ENCODE measurements around the gene LAT. TPM values are rescaled to one million over a fixed set of nuclear protein-coding genes. Genes with fewer than 3 reads are reported as not detected.
"Not testable (repeated sequence)": the region's sequence is repeated elsewhere in the genome, so short reads cannot be mapped to it uniquely, and the experiment has no call there.

LAT gene
- total RNA-seq, 1 donor from 2014 or later: 294 TPM

DNA sequence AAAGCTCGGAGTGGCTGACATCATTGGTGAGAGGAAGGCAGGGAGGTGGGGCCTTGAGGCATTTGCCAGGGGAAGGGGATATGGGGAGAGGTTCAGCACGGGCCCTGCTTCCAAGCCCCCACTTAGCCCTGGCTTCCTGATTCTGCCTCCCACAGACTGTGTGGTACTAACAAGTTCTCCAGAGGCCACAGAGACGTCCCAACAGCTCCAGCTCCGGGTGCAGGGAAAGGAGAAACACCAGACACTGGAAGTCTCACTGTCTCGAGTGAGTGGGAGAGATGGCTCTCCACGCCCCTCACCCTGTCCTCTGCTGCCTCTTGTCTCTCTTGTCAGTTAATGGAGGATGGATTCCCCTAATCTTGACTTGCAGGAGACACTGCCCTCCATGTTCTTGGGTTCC lies 26.0 kb upstream of the LAT start:
- intact Hi-C loops (cut with micrococcal nuclease): no loop called here
- Mint-ChIP-seq H3K4me3 (ENCODE audit: low read depth) (no peak overlapping the region), H3K36me3 (ENCODE audit: low read depth) (peaks cover 80% of the 10 kb centered on the region)

DNA sequence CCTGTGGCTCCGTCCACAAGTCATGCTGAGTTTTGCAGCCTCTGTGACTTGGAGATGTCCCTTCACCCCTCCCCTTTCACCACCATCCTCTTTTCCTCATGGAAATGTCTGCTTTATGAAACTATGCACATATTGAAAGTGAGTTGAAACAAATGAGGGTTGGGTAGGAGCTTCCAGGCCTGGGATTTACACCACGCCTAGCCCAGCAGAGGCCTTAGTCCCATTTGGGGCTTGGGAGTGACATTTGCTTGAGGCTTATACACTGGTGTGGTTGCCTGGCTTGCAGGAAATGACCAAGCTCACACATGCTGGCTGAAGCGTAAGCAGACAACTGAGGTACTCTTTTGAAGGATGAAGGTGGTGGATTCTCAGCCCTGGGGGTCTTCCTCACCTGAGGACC lies 20.8 kb upstream of the LAT start:
- Mint-ChIP-seq H3K9me3 (no peaks in the 10 kb centered on the region), H3K27ac (no peak overlapping the region), H3K4me3 (ENCODE audit: low read depth) (no peak overlapping the region), H3K36me3 (ENCODE audit: low read depth) (peaks cover 60% of the 10 kb centered on the region), H3K27me3 (ENCODE audit: low read depth) (no peaks in the 10 kb centered on the region), H3K4me1 (ENCODE audit: low read depth) (no peaks in the 10 kb centered on the region)
- intact Hi-C loops (cut with micrococcal nuclease): no loop called here
- no peak for DNase-seq (ENCODE audit: low spot score)

More for the DNA sequence above, 26.0 kb upstream of the LAT start:
- H3K4me1 Mint-ChIP-seq (ENCODE audit: low read depth): peaks cover 5% of the 10 kb centered on the region
- no peaks in the 10 kb centered on the region for H3K27me3 Mint-ChIP-seq (ENCODE audit: low read depth)
- DNase-seq (ENCODE audit: low spot score): no peak
- no peaks in the 10 kb centered on the region for H3K9me3 Mint-ChIP-seq
- H3K27ac Mint-ChIP-seq: no peak overlapping the region

GRCh38 chr16:28964496-28964895 lies 20.4 kb upstream of the LAT start:
- no peak overlapping the region for H3K27ac Mint-ChIP-seq
- peaks cover 56% of the 10 kb centered on the region for H3K36me3 Mint-ChIP-seq (ENCODE audit: low read depth)

DNA sequence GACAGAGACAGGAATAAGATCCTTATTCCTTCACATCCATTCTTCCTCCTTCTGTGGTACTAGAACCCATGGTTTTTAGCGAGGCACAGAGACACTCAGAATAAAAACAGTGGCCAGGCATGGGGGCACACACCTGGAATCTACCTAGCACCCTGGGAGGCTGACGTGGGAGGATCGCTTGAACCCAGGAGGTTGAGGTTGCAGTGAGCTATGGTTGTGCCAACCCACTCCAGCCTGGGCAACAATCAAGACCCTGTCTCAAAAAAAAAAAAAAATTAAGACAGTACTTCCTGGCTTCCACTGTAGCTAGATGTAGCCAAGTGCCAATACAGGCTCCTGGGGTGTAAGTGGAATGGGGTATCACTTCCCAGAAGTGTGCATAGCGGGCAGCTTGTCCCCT lies 17.7 kb upstream of the LAT start:
- DNase-seq (ENCODE audit: low spot score): no peak
- H3K4me1 Mint-ChIP-seq (ENCODE audit: low read depth): no peaks in the 10 kb centered on the region
- no peak overlapping the region for H3K4me3 Mint-ChIP-seq (ENCODE audit: low read depth)
- intact Hi-C loops (cut with micrococcal nuclease): no loop called here
- no peaks in the 10 kb centered on the region for H3K27me3 Mint-ChIP-seq (ENCODE audit: low read depth)
- H3K9me3 Mint-ChIP-seq: no peaks in the 10 kb centered on the region
- H3K36me3 Mint-ChIP-seq (ENCODE audit: low read depth): peaks cover 35% of the 10 kb centered on the region
- H3K27ac Mint-ChIP-seq: no peak overlapping the region

More at GRCh38 chr16:28964496-28964895, 20.4 kb upstream of the LAT start:
- Mint-ChIP-seq H3K27me3 (ENCODE audit: low read depth) (no peaks in the 10 kb centered on the region), H3K9me3 (no peaks in the 10 kb centered on the region), H3K4me3 (ENCODE audit: low read depth) (no peak overlapping the region), H3K4me1 (ENCODE audit: low read depth) (no peaks in the 10 kb centered on the region)
- no peak for DNase-seq (ENCODE audit: low spot score)
- intact Hi-C loops (cut with micrococcal nuclease): no loop called here

DNA sequence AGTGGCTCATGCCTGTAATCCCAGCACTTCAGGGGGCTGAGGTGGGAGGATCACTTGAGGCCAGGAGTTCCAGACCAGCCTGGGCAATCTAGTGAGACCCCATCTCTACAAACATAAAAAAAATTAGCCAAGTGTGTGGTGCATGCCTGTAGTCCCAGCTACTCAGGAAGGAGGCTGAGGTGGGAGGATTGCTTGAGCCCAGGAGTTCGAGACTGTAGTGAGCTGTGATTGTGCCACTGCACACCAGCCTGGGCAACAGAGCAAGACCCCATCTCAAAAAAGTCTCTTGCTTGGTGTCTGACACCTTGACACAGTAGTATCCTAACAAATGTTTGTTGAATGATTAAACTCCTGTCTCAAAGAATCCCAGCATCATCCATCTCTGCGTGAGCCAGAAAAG lies 15.2 kb upstream of the LAT start:
- not testable (repeated sequence) for DNase-seq (ENCODE audit: low spot score); H3K27ac Mint-ChIP-seq; H3K4me3 Mint-ChIP-seq (ENCODE audit: low read depth); H3K9me3 Mint-ChIP-seq; H3K27me3 Mint-ChIP-seq (ENCODE audit: low read depth); H3K4me1 Mint-ChIP-seq (ENCODE audit: low read depth)
- intact Hi-C loops (cut with micrococcal nuclease): loop anchor here (5.0 kb wide), 1 partner anchor 38 kb away; no protein-coding TSS in a partner anchor
- peaks cover 12% of the 10 kb centered on the region for H3K36me3 Mint-ChIP-seq (ENCODE audit: low read depth)

- Mint-ChIP-seq H3K4me1 (ENCODE audit: low read depth) (peaks cover 18% of the 10 kb centered on the region), H3K36me3 (ENCODE audit: low read depth) (peaks cover 8% of the 10 kb centered on the region), H3K27ac (peak overlapping the region; percentile 95), H3K4me3 (ENCODE audit: low read depth) (peak overlapping the region; percentile 97), H3K27me3 (ENCODE audit: low read depth) (no peaks in the 10 kb centered on the region), H3K9me3 (no peaks in the 10 kb centered on the region)
- peak; percentile 19 for DNase-seq (ENCODE audit: low spot score)
- intact Hi-C loops (cut with micrococcal nuclease): loop anchor here (2.0 to 5.0 kb wide), 3 partner anchors 23 to 55 kb away; partner anchors contain the start of gene NFATC2IP
Observed at GRCh38 chr16:28974007-28974436, 10.8 kb upstream of the LAT start.

DNA sequence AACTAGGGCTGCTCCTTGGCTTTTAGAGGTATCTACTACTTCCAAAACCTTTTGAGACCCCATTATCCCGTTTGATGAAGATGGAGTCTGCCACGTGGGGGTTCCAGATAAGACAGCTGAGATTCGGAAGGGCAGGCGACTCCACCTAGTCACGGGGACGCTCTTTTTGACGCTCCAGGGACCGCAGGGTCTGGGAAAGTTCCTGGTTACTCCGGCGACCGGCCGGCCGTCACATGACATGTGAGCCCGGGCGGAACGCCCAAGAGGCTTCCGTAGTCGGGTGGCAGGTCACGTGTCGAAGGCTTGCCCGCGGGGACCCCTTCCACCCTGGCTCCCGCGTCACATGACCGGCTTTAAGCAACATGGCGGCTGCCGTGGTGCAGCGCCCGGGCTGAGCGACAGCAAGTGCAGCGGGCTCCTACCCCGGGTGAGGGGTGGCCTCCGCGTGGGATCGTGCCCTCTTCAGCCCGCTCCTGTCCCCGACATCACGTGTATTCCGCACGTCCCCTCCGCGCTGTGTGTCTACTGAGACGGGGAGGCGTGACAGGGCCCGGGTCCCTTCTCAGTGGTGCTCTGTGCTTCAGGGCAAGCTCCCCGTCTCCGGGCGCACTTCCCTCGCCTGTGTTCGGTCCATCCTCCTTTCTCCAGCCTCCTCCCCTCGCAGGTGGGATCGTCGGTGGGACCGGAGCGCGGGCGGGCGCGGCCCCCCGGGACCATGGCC lies 10.3 kb upstream of the LAT start, which contains the start of gene SPNS1:
SPNS1 (plus strand) TSS at position 342 of the 721 bp plus-strand sequence; CDS start at position 716, 374 bp downstream.
- H3K4me3 Mint-ChIP-seq (ENCODE audit: low read depth): peak within 1 kb of the TSS; percentile 97
- H3K27ac Mint-ChIP-seq: peak within 1 kb of the TSS; percentile 95
- DNase-seq (ENCODE audit: low spot score): peak; percentile 92
- intact Hi-C loops (cut with micrococcal nuclease): loop anchor here (2.0 to 5.0 kb wide), 3 partner anchors 24 to 54 kb away; partner anchors contain the start of gene NFATC2IP
- H3K9me3 Mint-ChIP-seq: no peaks in the 10 kb centered on the region
- no peaks in the 10 kb centered on the region for H3K27me3 Mint-ChIP-seq (ENCODE audit: low read depth)
- H3K36me3 Mint-ChIP-seq (ENCODE audit: low read depth): peaks cover 8% of the 10 kb centered on the region
- peaks cover 18% of the 10 kb centered on the region for H3K4me1 Mint-ChIP-seq (ENCODE audit: low read depth)

GRCh38 chr16:28975158-28975599 lies 9.7 kb upstream of the LAT start:
- Mint-ChIP-seq H3K27me3 (ENCODE audit: low read depth) (no peaks in the 10 kb centered on the region), H3K27ac (peak overlapping the region; percentile 95), H3K9me3 (no peaks in the 10 kb centered on the region), H3K4me1 (ENCODE audit: low read depth) (peaks cover 18% of the 10 kb centered on the region), H3K4me3 (ENCODE audit: low read depth) (peak overlapping the region; percentile 97), H3K36me3 (ENCODE audit: low read depth) (peaks cover 8% of the 10 kb centered on the region)
- no peak for DNase-seq (ENCODE audit: low spot score)
- intact Hi-C loops (cut with micrococcal nuclease): loop anchor here (2.0 kb wide), 2 partner anchors 24 to 54 kb away; partner anchors contain the start of gene NFATC2IP

GRCh38 chr16:28977703-28978662 lies 6.9 kb upstream of the LAT start:
- no peak for DNase-seq (ENCODE audit: low spot score)
- H3K27me3 Mint-ChIP-seq (ENCODE audit: low read depth): no peaks in the 10 kb centered on the region
- H3K4me3 Mint-ChIP-seq (ENCODE audit: low read depth): no peak overlapping the region
- peaks cover 18% of the 10 kb centered on the region for H3K4me1 Mint-ChIP-seq (ENCODE audit: low read depth)
- H3K9me3 Mint-ChIP-seq: peaks cover 9% of the 10 kb centered on the region
- intact Hi-C loops (cut with micrococcal nuclease): no loop called here
- H3K36me3 Mint-ChIP-seq (ENCODE audit: low read depth): peaks cover 31% of the 10 kb centered on the region
- H3K27ac Mint-ChIP-seq: no peak overlapping the region

GRCh38 chr16:28980330-28980729 lies 4.5 kb upstream of the LAT start:
- H3K27me3 Mint-ChIP-seq (ENCODE audit: low read depth); H3K27ac Mint-ChIP-seq; H3K4me3 Mint-ChIP-seq (ENCODE audit: low read depth); intact Hi-C loops (cut with micrococcal nuclease); DNase-seq (ENCODE audit: low spot score); H3K9me3 Mint-ChIP-seq: not testable (repeated sequence)
- peaks cover 47% of the 10 kb centered on the region for H3K36me3 Mint-ChIP-seq (ENCODE audit: low read depth)
- H3K4me1 Mint-ChIP-seq (ENCODE audit: low read depth): peaks cover 27% of the 10 kb centered on the region

DNA sequence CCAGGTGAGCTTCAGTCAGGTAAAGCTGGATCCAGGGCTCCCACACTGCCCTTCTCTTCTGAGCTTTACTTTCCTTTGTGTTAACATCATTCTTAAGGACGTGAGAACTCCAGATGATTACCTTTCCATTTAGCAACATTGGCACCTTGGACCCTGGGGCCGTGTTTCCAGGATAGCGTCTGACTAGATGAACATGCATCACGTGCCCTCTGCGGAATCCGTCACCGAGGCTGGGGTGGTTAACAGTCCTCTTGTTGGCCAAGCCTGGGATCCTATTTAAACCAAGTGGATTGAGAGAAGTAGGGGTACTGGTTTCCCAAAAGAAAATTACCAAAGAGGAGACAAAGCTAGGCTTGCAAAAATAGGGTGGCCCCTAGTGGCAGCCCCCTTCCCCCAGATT lies 3.9 kb upstream of the LAT start:
- H3K27me3 Mint-ChIP-seq (ENCODE audit: low read depth): no peaks in the 10 kb centered on the region

DNA sequence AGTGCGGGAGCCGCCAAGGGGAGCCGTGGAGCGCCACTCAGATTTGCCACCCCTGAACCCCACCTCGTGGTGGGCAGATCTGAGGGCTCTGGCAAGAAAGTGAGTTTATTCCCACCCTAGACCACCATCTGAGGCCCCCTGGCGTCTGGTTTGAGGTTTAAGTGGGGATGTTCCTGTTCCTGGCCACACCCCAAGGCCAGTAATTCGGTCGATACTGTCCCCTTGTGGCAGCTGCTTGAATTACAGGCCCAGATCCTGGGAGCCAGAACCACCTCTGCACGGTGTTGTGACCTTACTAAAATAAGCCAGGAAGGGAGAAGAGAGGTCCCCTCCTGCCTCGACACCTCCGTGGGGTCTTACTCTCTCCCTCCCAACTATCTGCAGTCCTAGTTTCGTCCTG lies 3.3 kb upstream of the LAT start:
- Mint-ChIP-seq H3K27me3 (ENCODE audit: low read depth) (no peaks in the 10 kb centered on the region), H3K4me3 (ENCODE audit: low read depth) (no peak overlapping the region), H3K36me3 (ENCODE audit: low read depth) (peaks cover 59% of the 10 kb centered on the region), H3K27ac (no peak overlapping the region), H3K4me1 (ENCODE audit: low read depth) (peaks cover 17% of the 10 kb centered on the region), H3K9me3 (peaks cover 9% of the 10 kb centered on the region)
- no peak for DNase-seq (ENCODE audit: low spot score)
- intact Hi-C loops (cut with micrococcal nuclease): no loop called here

More for the DNA sequence above, 3.9 kb upstream of the LAT start:
- intact Hi-C loops (cut with micrococcal nuclease): no loop called here
- Mint-ChIP-seq H3K36me3 (ENCODE audit: low read depth) (peaks cover 53% of the 10 kb centered on the region), H3K9me3 (peaks cover 9% of the 10 kb centered on the region), H3K4me1 (ENCODE audit: low read depth) (peaks cover 22% of the 10 kb centered on the region), H3K27ac (no peak overlapping the region), H3K4me3 (ENCODE audit: low read depth) (no peak overlapping the region)
- no peak for DNase-seq (ENCODE audit: low spot score)
